ENCODE measurements around the gene ZBTB17. TPM values are rescaled to one million over a fixed set of nuclear protein-coding genes. Genes with fewer than 3 reads are reported as not detected.

ZBTB17 gene
- total and polyA plus RNA-seq, 9 of the 15 experiments (the other 6 are each of a cell fraction or from before 2014, with no cell fraction given), result 1.1 to 53.4 (median 29.6) TPM

GRCh38 chr1:16017461-16018303 is 41.8 kb upstream of the ZBTB17 start, which contains the start of gene HSPB7 (continued):
- peak; percentile 35; the same call in 1 of the 2 replicates for TF ChIP-seq HDGF (IDR thresholded peaks at IDR 0.05)
- TF ChIP-seq USF1 (CRISPR knock-in tag; IDR thresholded peaks at IDR 0.05), result 0 out of 2 replicates have a peak, but pooled peaks have one; percentile 21
- TF ChIP-seq RREB1 (CRISPR knock-in tag; IDR thresholded peaks at IDR 0.05), result no peak
- peak; percentile 31; the same call in 1 of the 2 replicates for TF ChIP-seq PHF21A (IDR thresholded peaks at IDR 0.05; ENCODE audit: borderline replicate concordance, low read depth)
- 0 out of 4 replicates have a peak, but pooled peaks of 1 of the 2 experiments have one; percentile 66 for TF ChIP-seq UBTF (IDR thresholded peaks at IDR 0.05; ENCODE audit: borderline replicate concordance in 1 of 2, low read depth in 2 of 2, low read length in 2 of 2)
- TF ChIP-seq MAX (CRISPR knock-in tag; IDR thresholded peaks at IDR 0.05), result peak; percentile 89
- peak; percentile 41; the same call in 1 of the 2 replicates for TF ChIP-seq RBFOX2 (IDR thresholded peaks at IDR 0.05; ENCODE audit: low read depth, low read length)
- TF ChIP-seq HDAC1 (IDR thresholded peaks at IDR 0.05), result peak in 1 of 2 experiments; percentile 39; a peak in 1 of 4 replicates
- TF ChIP-seq ZBTB7A (IDR thresholded peaks at IDR 0.05; ENCODE audit: borderline replicate concordance, control insufficient read depth, low read depth, low read length), result peak; percentile 59; the same call in 1 of the 2 replicates
- no peak for TF ChIP-seq ZNF778 (CRISPR knock-in tag; IDR thresholded peaks at IDR 0.05)
- peak; percentile 96 for TF ChIP-seq ZBTB33 (CRISPR knock-in tag; IDR thresholded peaks at IDR 0.05)
- TF ChIP-seq ZFX (CRISPR knock-in tag; IDR thresholded peaks at IDR 0.05), result peak; percentile 76
- peak; percentile 73 for TF ChIP-seq CBFA2T2 (conservative IDR thresholded peaks at IDR 0.05)

Data from K562 (cell line).